GM12891 (cell line): ENCODE results near the gene BARHL2.

Experiments used
- POLR2A ChIP-seq: IDR thresholded peaks from 2 replicates; pipeline ENCODE4 v1.6.1; 2011; ENCODE audit warnings: low read depth, low read length, control low read depth
- POLR2AphosphoS5 ChIP-seq: IDR thresholded peaks from 2 replicates; pipeline ENCODE4 v1.6.1; 2011; ENCODE audit warnings: low read depth, low read length, control low read depth
- POU2F2 ChIP-seq: IDR thresholded peaks from 2 replicates; pipeline ENCODE4 v1.6.1; 2011; ENCODE audit warnings: low read depth, mild to moderate bottlenecking, control low read depth, low read length, moderate library complexity
- SPI1 ChIP-seq: IDR thresholded peaks from 2 replicates; pipeline ENCODE4 v1.6.1; 2011; ENCODE audit warnings: low read depth, low read length, control low read depth
- TAF1 ChIP-seq: IDR thresholded peaks from 2 replicates; pipeline ENCODE4 v1.6.1; 2011; ENCODE audit warnings: low read depth, low read length, control low read depth

DNA sequence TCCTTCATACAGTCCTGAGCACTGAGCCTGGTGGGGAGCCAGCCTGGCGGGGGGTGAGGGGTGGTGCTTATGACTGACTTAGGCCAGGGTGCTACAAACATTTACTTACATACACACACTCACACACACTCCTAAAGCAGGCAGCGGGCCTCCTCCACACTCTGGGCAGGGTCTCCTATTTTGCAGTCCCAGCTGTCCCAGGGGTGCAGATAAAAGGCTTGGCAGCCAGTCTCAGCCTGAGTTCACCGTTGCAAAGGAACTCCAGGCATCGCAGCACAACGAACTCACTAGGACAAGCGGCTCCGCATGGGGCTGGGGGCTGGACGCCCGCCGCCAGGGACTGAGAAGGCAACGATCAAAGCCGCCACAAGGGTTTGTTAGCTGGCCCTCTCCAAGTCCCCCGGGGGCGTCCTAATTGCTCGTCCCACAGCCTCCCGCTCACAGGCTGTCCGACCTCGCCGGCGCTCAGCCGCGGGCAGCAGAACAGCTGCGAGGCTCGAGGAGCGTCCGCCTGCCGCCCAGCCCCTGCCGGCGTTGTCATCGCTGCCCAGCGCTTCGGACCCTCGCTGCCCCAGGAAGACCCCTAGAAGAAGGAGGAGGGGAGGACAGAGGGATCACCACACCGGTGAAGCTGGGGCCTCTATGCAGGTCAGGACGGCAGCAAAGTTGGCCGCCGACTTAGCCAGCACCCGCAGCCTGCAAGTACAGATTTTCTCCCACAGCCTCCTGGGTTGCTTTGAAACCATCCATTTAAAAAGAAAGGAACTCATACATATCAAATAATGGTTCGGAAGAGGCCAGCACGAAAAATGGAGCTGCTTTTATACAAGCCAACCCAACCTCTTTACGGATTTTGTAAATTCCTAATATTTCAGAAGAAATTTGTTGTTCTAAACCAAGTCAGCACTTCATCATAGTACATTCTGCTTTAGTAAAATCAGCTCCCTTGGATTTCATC, 6.2 kb downstream of the BARHL2 start:
- TF ChIP-seq POLR2AphosphoS5 (no peak), SPI1 (no peak), POLR2A (no peak), TAF1 (no peak), POU2F2 (no peak)
